ENCODE measurements around the gene PRDM16. TPM values are rescaled to one million over a fixed set of nuclear protein-coding genes. Genes with fewer than 3 reads are reported as not detected.

Gene PRDM16
- total and polyA plus RNA-seq, 2 experiments from 2014 or later: 0.14 to 0.16 TPM

- H3K27ac ChIP-seq (ENCODE audit: low read depth): no peak overlapping the region
- H3K4me1 ChIP-seq (ENCODE audit: insufficient read depth): no peaks in the 10 kb centered on the region
- no peak for DNase-seq (ENCODE audit: low spot score)
- no peak overlapping the region for H3K4me3 ChIP-seq
- Mint-ChIP-seq H3K4me3 (no peak overlapping the region), H3K27me3 (ENCODE audit: insufficient read depth, low read depth, poor library complexity) (peaks cover 5% of the 10 kb centered on the region), H3K36me3 (ENCODE audit: low read depth) (no peaks in the 10 kb centered on the region), H3K4me1 (peaks cover 7% of the 10 kb centered on the region; the same call in 2 of the 3 replicates), H3K27ac (no peak overlapping the region), H3K9me3 (no peaks in the 10 kb centered on the region; the same call in 2 of the 3 replicates)
- H3K27me3 ChIP-seq (ENCODE audit: insufficient read depth): no peaks in the 10 kb centered on the region
- H3K4me2 ChIP-seq: no peak overlapping the region
- no peaks in the 10 kb centered on the region; the same call in 1 of the 2 replicates for H3F3A ChIP-seq (replicated peaks; ENCODE audit: low read depth)
- no peaks in the 10 kb centered on the region for H4K20me1 ChIP-seq (replicated peaks; ENCODE audit: insufficient read depth)
- H3K9me2 ChIP-seq (ENCODE audit: insufficient read depth): no peaks in the 10 kb centered on the region
- H2AFZ ChIP-seq: no peak overlapping the region
- H3K79me2 ChIP-seq (replicated peaks; ENCODE audit: insufficient read depth): no peaks in the 10 kb centered on the region
- H3K36me3 ChIP-seq (ENCODE audit: insufficient read depth): no peaks in the 10 kb centered on the region
- ATAC-seq: no peak
- no peak for TF ChIP-seq JUNB (IDR thresholded peaks at IDR 0.05; ENCODE audit: unreplicated experiment)
- TF ChIP-seq POLR2AphosphoS5 (IDR thresholded peaks at IDR 0.05; ENCODE audit: low read depth): no peak
- no peak for TF ChIP-seq EZH2phosphoT487 (IDR thresholded peaks at IDR 0.05; ENCODE audit: unreplicated experiment)
- TF ChIP-seq ZNF114 (CRISPR knock-in tag; IDR thresholded peaks at IDR 0.05): no peak
- TF ChIP-seq REST (IDR thresholded peaks at IDR 0.05; ENCODE audit: unreplicated experiment): no peak
- TF ChIP-seq CREB1 (CRISPR knock-in tag; IDR thresholded peaks at IDR 0.05; ENCODE audit: low read depth): no peak
- no peak for TF ChIP-seq NANOG (IDR thresholded peaks at IDR 0.05; ENCODE audit: borderline replicate concordance)
- no peak for TF ChIP-seq ZNF331 (CRISPR knock-in tag; IDR thresholded peaks at IDR 0.05; ENCODE audit: low read depth)
- TF ChIP-seq CTCF (conservative IDR thresholded peaks at IDR 0.05; ENCODE audit: low read depth in 2 of 2): no peak
- TF ChIP-seq STAT1 (IDR thresholded peaks at IDR 0.05; ENCODE audit: unreplicated experiment): no peak
- no peak for TF ChIP-seq ZNF462 (CRISPR knock-in tag; IDR thresholded peaks at IDR 0.05)
- no peak for TF ChIP-seq EZH2 (IDR thresholded peaks at IDR 0.05; ENCODE audit: low read depth, unreplicated experiment)
- no peak for TF ChIP-seq ETS1 (IDR thresholded peaks at IDR 0.05)
Measured at GRCh38 chr1:3116560-3116959, 47.6 kb downstream of the PRDM16 start.

Data from GM23338 (cell line).